Esophagus (tissue), 2 donors: ENCODE results near the gene TMUB2. TPM values are rescaled to one million over a fixed set of nuclear protein-coding genes. Genes with fewer than 3 reads are reported as not detected.

ENCODE experiments used
- H3K27ac ChIP-seq, 2 donors: one replicate each; pipeline ENCODE4 v1.5.1; 2013; ENCODE audit warnings: low read depth in 2 of 2, mild to moderate bottlenecking in 2 of 2, inconsistent platforms in 1 of 2, low read length in 1 of 2, moderate library complexity in 1 of 2
- H3K27me3 ChIP-seq, 2 donors: one replicate each; pipeline ENCODE4 v1.6.1; 2013; ENCODE audit warnings: low read length in 2 of 2, control low read depth in 1 of 2, mild to moderate bottlenecking in 1 of 2; ENCODE audit not compliant: insufficient read depth in 2 of 2, control insufficient read depth in 1 of 2
- H3K36me3 ChIP-seq, 2 donors: one replicate each; pipeline ENCODE4 v1.6.1; 2013; ENCODE audit warnings: low read length in 1 of 2; ENCODE audit not compliant: control insufficient read depth in 2 of 2, insufficient read depth in 2 of 2
- H3K4me1 ChIP-seq, 2 donors: one replicate each; pipeline ENCODE4 v1.6.1; 2013; ENCODE audit warnings: low read length in 1 of 2; ENCODE audit not compliant: control insufficient read depth in 2 of 2, insufficient read depth in 2 of 2
- H3K4me3 ChIP-seq, 2 donors: one replicate each; pipeline ENCODE4 v1.5.1; 2013; ENCODE audit warnings: low read length in 2 of 2, mild to moderate bottlenecking in 2 of 2, low read depth in 1 of 2, moderate library complexity in 1 of 2
- H3K9me3 ChIP-seq, 2 donors: one replicate each; pipeline ENCODE4 v1.6.1; 2013; ENCODE audit warnings: mild to moderate bottlenecking in 2 of 2, low read depth in 1 of 2, low read length in 1 of 2, moderate library complexity in 1 of 2; ENCODE audit not compliant: control insufficient read depth in 2 of 2, insufficient read depth in 1 of 2
- WGBS, 2 donors: extraction: QIAGEN DNeasy Blood & Tissue Kit; methylation state at CpG; one replicate each; pipeline ENCODE4 v1.1.7; 2013; 5-methylcytosine and 5-hydroxymethylcytosine counted together
- polyA plus RNA-seq, 2 donors: library from polyadenylated mRNA; stranded (reverse); fragments of 200-250 nt; gene quantifications; one replicate each; pipeline ENCODE4 v1.2.3, GENCODE V29; 2013
- donor health status: healthy with polysubstance abuse.
- donor health status: Bipolar disorder and iron deficiency.

The TMUB2 gene
- polyA plus RNA-seq, 2 donors, result 25.2 to 37.5 TPM

DNA sequence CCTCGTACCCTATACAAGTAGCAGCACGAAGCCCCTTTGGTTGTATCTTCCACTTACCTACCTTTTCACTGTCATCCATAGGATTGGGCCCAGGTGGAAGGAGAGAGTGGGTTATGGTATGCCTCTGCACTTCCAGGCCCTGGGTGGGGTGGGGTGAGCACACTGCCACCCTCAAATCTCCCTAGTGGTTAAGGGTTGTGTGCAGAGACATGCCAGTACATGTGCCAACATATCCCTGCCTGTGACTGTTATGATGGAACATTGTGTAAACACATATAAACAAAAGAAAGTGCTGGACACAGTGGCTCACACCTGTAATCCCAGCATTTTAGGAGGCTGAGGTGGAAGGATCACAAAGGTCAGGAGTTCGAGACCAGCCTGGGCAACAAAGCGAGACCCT is 33.9 kb upstream of the TMUB2 start:
- Histone ChIP-seq H3K4me1 (peaks cover 0 to 4% of the 10 kb centered on the region in 2 donors), H3K9me3 (no peaks in the 10 kb centered on the region), H3K27ac (peak overlapping the region in 1 of 2 donors; percentile 33), H3K4me3 (no peak overlapping the region), H3K27me3 (no peaks in the 10 kb centered on the region), H3K36me3 (peaks cover 0 to 3% of the 10 kb centered on the region in 2 donors)
- 92 to 93% methylated on average over 4 of the region's 4 CpGs for WGBS, 2 donors

DNA sequence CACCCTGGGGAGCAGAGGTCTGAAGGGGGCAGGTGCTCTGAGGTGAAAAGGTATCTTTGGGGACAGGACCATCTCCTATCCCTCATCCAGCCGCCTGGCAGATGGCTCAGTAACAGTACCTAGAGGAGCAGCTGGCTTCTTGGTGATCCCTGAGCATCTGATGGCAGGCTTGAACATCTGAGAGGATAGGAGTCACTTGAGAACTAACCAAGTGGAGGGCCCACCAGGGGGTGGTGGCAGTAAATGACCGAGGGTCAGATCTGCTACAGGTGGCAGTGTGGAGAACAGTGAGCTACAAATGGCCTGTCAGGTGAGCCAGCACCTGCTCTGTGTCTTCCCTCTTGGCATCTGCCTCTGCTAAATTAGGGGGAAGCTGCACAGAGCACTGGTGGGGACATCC is 31.3 kb upstream of the TMUB2 start:
- Histone ChIP-seq H3K4me1 (peaks cover 0 to 4% of the 10 kb centered on the region in 2 donors), H3K36me3 (peaks cover 0 to 3% of the 10 kb centered on the region in 2 donors), H3K27me3 (no peaks in the 10 kb centered on the region), H3K9me3 (no peaks in the 10 kb centered on the region), H3K4me3 (no peak overlapping the region), H3K27ac (no peak overlapping the region)
- whole genome bisulfite sequencing, 2 donors, result 85 to 95% methylated on average over 2 of the region's 2 CpGs

DNA sequence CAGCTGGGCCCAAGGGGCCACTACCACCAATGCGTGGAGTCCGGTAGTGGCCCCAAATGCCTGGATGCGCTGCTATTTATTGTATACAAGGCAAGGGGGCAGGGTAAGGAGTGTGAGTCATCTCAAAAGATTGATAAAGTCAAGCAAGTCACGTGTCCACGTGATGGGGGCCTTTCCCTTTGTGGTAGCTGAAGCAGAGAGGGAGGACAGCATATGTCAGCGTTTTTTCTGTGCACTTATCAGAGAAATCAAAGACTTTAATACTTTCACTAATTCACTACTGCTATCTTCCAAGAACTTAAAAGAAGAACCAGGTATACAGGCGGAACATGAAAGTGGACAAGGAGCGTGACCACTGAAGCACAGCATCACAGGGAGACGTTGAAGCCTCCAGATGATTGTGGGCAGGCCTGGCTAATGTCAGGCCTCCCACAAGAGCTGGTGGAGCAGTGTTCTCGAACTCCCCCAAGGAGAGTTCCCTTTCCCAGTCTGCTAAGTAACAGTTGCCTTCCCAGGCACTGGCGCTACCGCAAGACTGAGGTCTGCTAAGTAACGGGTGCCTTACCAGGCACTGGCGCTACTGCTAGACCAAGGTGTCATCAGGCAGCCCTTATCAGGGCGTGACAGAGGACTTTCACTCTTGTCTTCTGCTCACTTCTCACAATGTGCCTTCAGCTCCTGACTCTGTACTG is 27.1 kb upstream of the TMUB2 start:
- H3K4me3 ChIP-seq, result no peak overlapping the region
- 84 to 85% methylated on average over 15 of the region's 15 CpGs for WGBS, 2 donors
- no peak overlapping the region for H3K27ac ChIP-seq
- peaks cover 0 to under 1% of the 10 kb centered on the region in 2 donors for H3K36me3 ChIP-seq
- H3K27me3 ChIP-seq, result no peaks in the 10 kb centered on the region
- H3K9me3 ChIP-seq, result no peaks in the 10 kb centered on the region
- no peaks in the 10 kb centered on the region for H3K4me1 ChIP-seq

DNA sequence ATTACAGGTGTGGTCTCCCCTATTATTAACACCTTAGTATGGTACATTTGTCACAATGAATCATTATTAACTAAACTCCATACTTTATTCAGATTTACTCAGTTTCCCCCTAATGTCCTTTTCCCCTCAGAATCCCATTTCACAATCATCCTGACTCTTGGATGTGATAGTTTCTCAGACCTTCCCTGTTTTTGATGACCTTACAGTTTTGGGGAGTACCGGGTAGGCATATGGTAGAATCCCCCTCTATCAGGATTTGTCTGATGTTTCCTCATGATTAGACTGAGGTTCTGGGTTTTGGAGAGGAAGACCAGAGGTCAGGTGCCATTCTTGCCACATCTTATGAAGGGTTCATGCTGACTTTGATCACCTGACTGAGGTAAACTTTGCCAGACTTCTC is 22.3 kb upstream of the TMUB2 start:
- Histone ChIP-seq H3K36me3 (no peaks in the 10 kb centered on the region), H3K9me3 (no peaks in the 10 kb centered on the region), H3K27ac (no peak overlapping the region), H3K4me3 (no peak overlapping the region), H3K27me3 (no peaks in the 10 kb centered on the region), H3K4me1 (peaks cover 0 to 2% of the 10 kb centered on the region in 2 donors)
- WGBS, 2 donors, result 97 to 100% methylated on average over 1 of the region's 1 CpG

DNA sequence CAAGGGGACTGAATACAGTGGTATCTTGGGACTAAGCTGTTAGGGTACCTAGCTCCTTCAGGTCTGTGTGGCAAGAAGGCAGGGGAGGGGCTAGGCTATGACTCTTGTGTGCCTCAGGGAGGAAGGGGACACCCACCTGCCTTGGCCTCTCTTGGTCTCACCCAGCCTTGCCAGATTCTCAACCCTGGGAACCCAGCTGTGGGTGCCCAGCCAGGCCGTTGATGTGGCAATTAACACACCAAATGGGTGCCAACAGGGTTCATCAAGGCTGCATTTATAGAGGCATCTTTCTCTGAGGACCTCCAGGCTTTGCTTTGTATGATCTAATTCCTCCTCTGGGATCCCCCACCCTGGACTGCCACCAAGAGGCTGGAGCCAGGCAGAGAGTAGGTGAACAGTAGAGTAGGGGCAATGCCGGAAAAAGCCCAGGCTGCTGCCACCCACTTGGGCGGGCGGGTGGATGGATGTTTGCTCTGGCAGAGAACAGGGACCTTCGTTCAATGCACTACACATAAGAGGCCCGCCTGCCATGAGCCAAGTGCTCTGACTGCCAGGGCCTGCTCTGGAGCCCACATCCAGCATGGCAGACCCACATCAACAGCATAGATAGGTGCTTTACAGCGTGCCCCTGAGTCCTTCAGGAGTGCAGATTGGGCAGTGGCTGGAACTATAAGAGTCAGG is 19.5 kb upstream of the TMUB2 start:
- 68% methylated on average over 7 of the region's 7 CpGs for WGBS, 2 donors
- Histone ChIP-seq H3K4me3 (no peak overlapping the region), H3K4me1 (peaks cover 2 to 4% of the 10 kb centered on the region in 2 donors), H3K9me3 (no peaks in the 10 kb centered on the region), H3K27me3 (no peaks in the 10 kb centered on the region), H3K27ac (no peak overlapping the region), H3K36me3 (no peaks in the 10 kb centered on the region)

DNA sequence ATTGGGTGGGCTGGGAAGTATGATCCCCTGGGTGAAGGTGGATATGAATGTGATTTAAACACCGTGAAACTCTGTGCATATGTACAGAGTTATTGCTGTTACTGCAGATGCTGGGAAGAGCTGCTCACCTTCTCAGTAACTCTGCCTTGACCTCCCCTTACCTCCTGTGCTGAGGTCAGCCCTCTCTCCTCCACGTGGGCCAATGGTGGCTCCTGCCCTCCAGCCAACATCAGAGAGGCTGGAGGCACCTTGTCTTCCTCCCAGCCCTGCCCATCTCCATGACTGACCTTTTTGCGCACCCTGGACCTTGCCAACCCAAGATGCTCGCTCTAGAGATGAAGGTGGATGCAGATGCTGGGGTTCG is 16.7 kb upstream of the TMUB2 start:
- Histone ChIP-seq H3K27ac (peak overlapping the region in 1 of 2 donors; percentile 34), H3K27me3 (no peaks in the 10 kb centered on the region), H3K9me3 (no peaks in the 10 kb centered on the region), H3K36me3 (no peaks in the 10 kb centered on the region), H3K4me1 (peaks cover 2 to 4% of the 10 kb centered on the region in 2 donors), H3K4me3 (no peak overlapping the region)
- WGBS, 2 donors, result 58 to 60% methylated on average over 5 of the region's 5 CpGs

DNA sequence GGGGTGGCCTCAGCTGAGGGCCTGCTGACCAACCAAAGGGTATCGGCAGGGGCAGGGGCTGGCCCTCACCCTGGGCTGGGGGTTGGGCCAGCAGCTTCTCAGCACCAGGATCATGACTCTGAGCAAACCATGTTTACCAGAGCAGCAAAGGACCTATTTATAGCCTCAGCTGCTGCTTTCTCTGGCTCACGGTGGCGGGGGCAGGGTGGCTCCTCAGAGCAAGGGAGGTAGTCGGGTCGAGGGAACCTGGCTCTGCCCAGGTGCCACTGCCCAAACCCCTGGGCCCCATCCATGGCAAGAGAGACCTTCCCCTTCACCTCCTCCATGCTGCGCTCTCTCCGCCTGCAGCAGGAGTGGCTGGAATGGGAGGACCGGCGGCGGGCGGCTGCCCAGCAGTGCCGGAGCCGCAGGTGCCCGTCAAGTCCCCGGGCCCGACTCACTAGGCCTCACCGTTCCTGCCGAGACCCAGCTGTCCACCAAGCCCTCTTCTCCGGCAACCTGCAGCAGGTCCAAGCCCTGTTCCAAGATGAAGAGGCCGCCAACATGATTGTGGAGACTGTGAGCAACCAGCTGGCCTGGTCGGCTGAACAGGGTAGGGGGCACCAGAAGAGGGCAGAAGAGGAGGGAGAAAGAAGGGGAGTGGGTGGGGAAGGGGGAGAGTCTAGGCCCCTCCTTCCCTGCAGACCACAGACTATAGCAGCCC is 16.1 kb upstream of the TMUB2 start, which contains the start of gene ASB16:
Gene ASB16 (plus strand): TSS at position 206 of the 703 bp plus-strand sequence. CDS start 86 bp downstream, at position 292.
- H3K27ac ChIP-seq, result peak within 1 kb of the TSS in 1 of 2 donors; percentile 34
- H3K36me3 ChIP-seq, result no peaks in the 10 kb centered on the region
- H3K4me1 ChIP-seq, result peaks cover 2 to 4% of the 10 kb centered on the region in 2 donors
- H3K4me3 ChIP-seq, result no peak within 1 kb of the TSS
- 33 to 41% methylated on average over 21 of the region's 21 CpGs for WGBS, 2 donors
- H3K9me3 ChIP-seq, result no peaks in the 10 kb centered on the region
- H3K27me3 ChIP-seq, result no peaks in the 10 kb centered on the region

DNA sequence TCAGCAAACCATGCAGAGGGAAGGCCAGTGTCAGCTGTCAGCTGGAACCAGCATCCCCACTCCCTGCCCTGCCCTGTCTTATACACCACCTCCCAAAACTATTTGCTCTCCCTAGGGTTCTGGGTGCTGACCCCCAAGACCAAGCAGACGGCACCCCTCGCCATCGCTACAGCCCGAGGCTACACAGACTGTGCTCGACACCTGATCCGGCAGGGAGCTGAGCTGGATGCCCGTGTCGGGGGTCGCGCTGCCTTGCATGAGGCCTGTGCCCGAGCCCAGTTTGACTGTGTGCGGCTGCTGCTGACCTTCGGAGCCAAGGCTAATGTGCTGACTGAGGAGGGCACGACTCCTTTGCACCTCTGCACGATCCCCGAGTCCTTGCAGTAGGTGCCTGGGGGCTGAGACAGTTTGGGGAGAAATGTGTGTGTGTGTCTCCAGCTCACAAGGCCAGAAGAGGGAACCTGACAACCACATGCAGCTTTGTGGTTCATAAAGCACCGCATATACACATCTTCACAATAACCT is 14.8 kb upstream of the TMUB2 start:
- Histone ChIP-seq H3K4me1 (peaks cover 2 to 4% of the 10 kb centered on the region in 2 donors), H3K36me3 (peaks cover 0 to 7% of the 10 kb centered on the region in 2 donors), H3K27ac (no peak overlapping the region), H3K9me3 (no peaks in the 10 kb centered on the region), H3K27me3 (no peaks in the 10 kb centered on the region), H3K4me3 (no peak overlapping the region)
- 78 to 82% methylated on average over 17 of the region's 17 CpGs for WGBS, 2 donors

DNA sequence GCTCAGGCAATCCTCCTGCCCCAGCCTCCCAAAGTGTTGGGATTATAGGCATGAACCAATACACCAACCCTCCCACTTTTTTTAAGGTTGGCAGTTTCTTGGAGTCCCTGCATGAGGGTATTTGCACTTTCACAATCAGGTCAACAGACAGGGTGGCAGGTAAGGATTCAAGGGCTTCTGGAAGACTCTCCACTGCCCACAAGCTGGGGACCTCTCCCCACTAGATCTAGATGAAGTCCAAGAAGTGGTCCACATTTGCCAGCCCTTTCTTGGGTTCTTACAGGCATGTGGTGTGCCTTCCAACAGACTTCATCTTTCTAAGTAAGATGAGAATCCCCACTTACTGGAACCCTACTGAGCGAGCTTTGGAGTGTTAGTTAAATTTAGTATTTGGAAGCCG is 12.3 kb upstream of the TMUB2 start:
- Histone ChIP-seq H3K27ac (no peak overlapping the region), H3K4me3 (no peak overlapping the region), H3K36me3 (peaks cover 3 to 27% of the 10 kb centered on the region in 2 donors), H3K27me3 (no peaks in the 10 kb centered on the region), H3K9me3 (no peaks in the 10 kb centered on the region), H3K4me1 (peaks cover 0 to 4% of the 10 kb centered on the region in 2 donors)
- WGBS, 2 donors, result 96 to 100% methylated on average over 2 of the region's 2 CpGs
